ENCODE measurements around the gene KRTAP5-5. TPM values are rescaled to one million over a fixed set of nuclear protein-coding genes. Genes with fewer than 3 reads are reported as not detected.
"Not testable (repeated sequence)": the region's sequence is repeated elsewhere in the genome, so short reads cannot be mapped to it uniquely, and the experiment has no call there.

Gene KRTAP5-5
- total RNA-seq, 1 donor = not detected

- Histone ChIP-seq H3K4me3 (ENCODE audit: low read length) (no peak overlapping the region), H3K9me3 (ENCODE audit: low read depth, low read length) (no peaks in the 10 kb centered on the region), H3K27me3 (ENCODE audit: insufficient read depth, low read length) (peaks cover 3% of the 10 kb centered on the region), H3K4me1 (ENCODE audit: insufficient read depth, low read length) (peaks cover 5% of the 10 kb centered on the region)
These were observed 25.0 kb downstream of the KRTAP5-5 start for GRCh38 chr11:1654388-1655167.

- no peaks in the 10 kb centered on the region for H3K9me3 ChIP-seq (ENCODE audit: low read depth, low read length)
- peaks cover 3% of the 10 kb centered on the region for H3K27me3 ChIP-seq (ENCODE audit: insufficient read depth, low read length)
- peaks cover 5% of the 10 kb centered on the region for H3K4me1 ChIP-seq (ENCODE audit: insufficient read depth, low read length)
- H3K4me3 ChIP-seq (ENCODE audit: low read length) = no peak overlapping the region
These were observed 25.8 kb downstream of the KRTAP5-5 start for GRCh38 chr11:1655168-1656060.

- Histone ChIP-seq H3K4me1 (ENCODE audit: insufficient read depth, low read length) (peaks cover 5% of the 10 kb centered on the region), H3K4me3 (ENCODE audit: low read length) (no peak overlapping the region), H3K27me3 (ENCODE audit: insufficient read depth, low read length) (peaks cover 3% of the 10 kb centered on the region), H3K9me3 (ENCODE audit: low read depth, low read length) (no peaks in the 10 kb centered on the region)
These were observed 26.5 kb downstream of the KRTAP5-5 start for GRCh38 chr11:1656061-1656441.

GRCh38 chr11:1656670-1657069 lies 27.1 kb downstream of the KRTAP5-5 start:
- Histone ChIP-seq H3K9me3 (ENCODE audit: low read depth, low read length) (no peaks in the 10 kb centered on the region), H3K4me1 (ENCODE audit: insufficient read depth, low read length) (peaks cover 5% of the 10 kb centered on the region), H3K4me3 (ENCODE audit: low read length) (no peak overlapping the region), H3K27me3 (ENCODE audit: insufficient read depth, low read length) (peaks cover 3% of the 10 kb centered on the region)

- H3K27me3 ChIP-seq (ENCODE audit: insufficient read depth, low read length) = no peaks in the 10 kb centered on the region
These were observed 29.9 kb downstream of the KRTAP5-5 start for GRCh38 chr11:1659506-1659905.

GRCh38 chr11:1660111-1660867 lies 30.7 kb downstream of the KRTAP5-5 start:
- Histone ChIP-seq H3K27me3 (ENCODE audit: insufficient read depth, low read length) (no peaks in the 10 kb centered on the region), H3K9me3 (ENCODE audit: low read depth, low read length) (no peaks in the 10 kb centered on the region), H3K4me3 (ENCODE audit: low read length) (no peak overlapping the region), H3K4me1 (ENCODE audit: insufficient read depth, low read length) (no peaks in the 10 kb centered on the region)

More at GRCh38 chr11:1659506-1659905, 29.9 kb downstream of the KRTAP5-5 start:
- no peaks in the 10 kb centered on the region for H3K4me1 ChIP-seq (ENCODE audit: insufficient read depth, low read length)
- H3K4me3 ChIP-seq (ENCODE audit: low read length) = no peak overlapping the region
- no peaks in the 10 kb centered on the region for H3K9me3 ChIP-seq (ENCODE audit: low read depth, low read length)

- not testable (repeated sequence) for H3K4me1 ChIP-seq (ENCODE audit: insufficient read depth, low read length); H3K4me3 ChIP-seq (ENCODE audit: low read length); H3K27me3 ChIP-seq (ENCODE audit: insufficient read depth, low read length); H3K9me3 ChIP-seq (ENCODE audit: low read depth, low read length)
These were observed 32.1 kb downstream of the KRTAP5-5 start for GRCh38 chr11:1661454-1662269.

GRCh38 chr11:1662699-1663283 lies 33.2 kb downstream of the KRTAP5-5 start:
- not testable (repeated sequence) for H3K27me3 ChIP-seq (ENCODE audit: insufficient read depth, low read length); H3K4me1 ChIP-seq (ENCODE audit: insufficient read depth, low read length); H3K4me3 ChIP-seq (ENCODE audit: low read length); H3K9me3 ChIP-seq (ENCODE audit: low read depth, low read length)

- Histone ChIP-seq H3K4me3 (ENCODE audit: low read length) (no peak overlapping the region), H3K27me3 (ENCODE audit: insufficient read depth, low read length) (peaks cover 3% of the 10 kb centered on the region), H3K9me3 (ENCODE audit: low read depth, low read length) (no peaks in the 10 kb centered on the region), H3K4me1 (ENCODE audit: insufficient read depth, low read length) (no peaks in the 10 kb centered on the region)
These were observed 35.7 kb downstream of the KRTAP5-5 start for GRCh38 chr11:1665313-1665712.

- H3K9me3 ChIP-seq (ENCODE audit: low read depth, low read length) = no peaks in the 10 kb centered on the region
- no peaks in the 10 kb centered on the region for H3K4me1 ChIP-seq (ENCODE audit: insufficient read depth, low read length)
- H3K27me3 ChIP-seq (ENCODE audit: insufficient read depth, low read length) = peaks cover 3% of the 10 kb centered on the region
- H3K4me3 ChIP-seq (ENCODE audit: low read length) = no peak overlapping the region
These were observed 37.7 kb downstream of the KRTAP5-5 start for GRCh38 chr11:1667121-1667850.

GRCh38 chr11:1667906-1668305 lies 38.3 kb downstream of the KRTAP5-5 start:
- peaks cover 3% of the 10 kb centered on the region for H3K27me3 ChIP-seq (ENCODE audit: insufficient read depth, low read length)
- no peak overlapping the region for H3K4me3 ChIP-seq (ENCODE audit: low read length)
- H3K4me1 ChIP-seq (ENCODE audit: insufficient read depth, low read length) = no peaks in the 10 kb centered on the region
- no peaks in the 10 kb centered on the region for H3K9me3 ChIP-seq (ENCODE audit: low read depth, low read length)

- Histone ChIP-seq H3K27me3 (ENCODE audit: insufficient read depth, low read length) (peaks cover 3% of the 10 kb centered on the region), H3K4me3 (ENCODE audit: low read length) (no peak overlapping the region), H3K9me3 (ENCODE audit: low read depth, low read length) (no peaks in the 10 kb centered on the region), H3K4me1 (ENCODE audit: insufficient read depth, low read length) (no peaks in the 10 kb centered on the region)
These were observed 39.4 kb downstream of the KRTAP5-5 start for GRCh38 chr11:1668911-1669473.

- Histone ChIP-seq H3K4me3 (ENCODE audit: low read length) (no peak overlapping the region), H3K9me3 (ENCODE audit: low read depth, low read length) (no peaks in the 10 kb centered on the region), H3K27me3 (ENCODE audit: insufficient read depth, low read length) (peaks cover 3% of the 10 kb centered on the region), H3K4me1 (ENCODE audit: insufficient read depth, low read length) (no peaks in the 10 kb centered on the region)
These were observed 40.1 kb downstream of the KRTAP5-5 start for GRCh38 chr11:1669546-1670218.

Measured in mononuclear cell (primary cell).